IMR-90 (cell line): ENCODE results near the gene DBP. TPM values are rescaled to one million over a fixed set of nuclear protein-coding genes. Genes with fewer than 3 reads are reported as not detected.

ENCODE experiments used
- ATAC-seq: fragments of 200-7000 bp; cut with Tn5 transposase; 2 replicates; pipeline ENCODE4 v1.9.1; 2020; ENCODE audit warnings: low read depth, mild to moderate bottlenecking, moderate library complexity
- BruUV-seq: library from RNA; stranded (reverse); fragments of 400-500 nt; replicated peaks from 2 replicates; lab custom pipeline; 2021; lab: Mats Ljungman, UMichigan
- CTCF ChIA-PET: fragments of 300-600 bp; formaldehyde crosslinking; extraction: SDS; loops from one replicate; lab custom pipeline; 2021; ENCODE audit warnings: antibody characterized with exemption; lab: Yijun Ruan, JAX
- POLR2A ChIA-PET: fragments of 300-600 bp; sonication (Branson Sonifier 250); formaldehyde crosslinking; loops from one replicate; lab custom pipeline; 2022; ENCODE audit warnings: antibody characterized with exemption; ENCODE audit not compliant: unreplicated experiment; lab: Charles Lee
- DNase-seq: peaks from one replicate; pipeline ENCODE4 v3.0.0; 2013
- H2AFZ ChIP-seq: replicated peaks from 2 replicates; pipeline ENCODE3; 2013; ENCODE audit warnings: low read length, mild to moderate bottlenecking; ENCODE audit not compliant: poor library complexity
- H2AK5ac ChIP-seq: 2 replicates; pipeline ENCODE4 v1.6.1; 2013; ENCODE audit warnings: low read depth, low read length, inconsistent platforms
- H2AK9ac ChIP-seq: replicated peaks from 2 replicates; pipeline ENCODE3; 2013; ENCODE audit warnings: mild to moderate bottlenecking, low read depth, low read length, moderate library complexity; ENCODE audit not compliant: poor library complexity
- H2BK120ac ChIP-seq: 2 replicates; pipeline ENCODE4 v1.6.1; 2013; ENCODE audit warnings: low read depth, low read length, inconsistent platforms
- H2BK15ac ChIP-seq: 3 replicates; pipeline ENCODE4 v1.6.1; 2013; ENCODE audit warnings: low read depth, low read length, inconsistent platforms
- H2BK20ac ChIP-seq: 2 replicates; pipeline ENCODE4 v1.6.1; 2013; ENCODE audit warnings: low read depth, mild to moderate bottlenecking, inconsistent platforms, low read length, moderate library complexity
- H2BK5ac ChIP-seq: 2 replicates; pipeline ENCODE4 v1.6.1; 2013; ENCODE audit warnings: mild to moderate bottlenecking, low read depth, low read length, inconsistent platforms; ENCODE audit not compliant: poor library complexity, severe bottlenecking
- H3K14ac ChIP-seq: replicated peaks from 2 replicates; pipeline ENCODE4 v1.6.1; 2013; ENCODE audit warnings: low read depth, low read length, inconsistent platforms
- H3K18ac ChIP-seq: 2 replicates; pipeline ENCODE4 v1.6.1; 2013; ENCODE audit warnings: low read depth, low read length, control low read depth
- H3K23ac ChIP-seq: 2 replicates; pipeline ENCODE4 v1.6.1; 2013; ENCODE audit warnings: low read depth, low read length, inconsistent platforms
- H3K27ac ChIP-seq: 2 replicates; pipeline ENCODE4 v1.5.1; 2013; ENCODE audit warnings: mild to moderate bottlenecking, control low read depth, low read length; ENCODE audit not compliant: insufficient read depth
- H3K27me3 ChIP-seq: 2 replicates; pipeline ENCODE4 v1.6.1; 2013; ENCODE audit warnings: low read length; ENCODE audit not compliant: control insufficient read depth, insufficient read depth
- H3K36me3 ChIP-seq: 2 replicates; pipeline ENCODE4 v1.6.1; 2013; ENCODE audit warnings: low read length, mixed read lengths; ENCODE audit not compliant: control insufficient read depth, insufficient read depth
- H3K4ac ChIP-seq: 2 replicates; pipeline ENCODE4 v1.6.1; 2013; ENCODE audit warnings: low read depth, low read length, inconsistent platforms
- H3K4me1 ChIP-seq: 2 replicates; pipeline ENCODE4 v1.6.1; 2013; ENCODE audit warnings: low read length, mixed read lengths; ENCODE audit not compliant: control insufficient read depth, insufficient read depth
- H3K4me2 ChIP-seq: 2 replicates; pipeline ENCODE4 v1.6.1; 2013; ENCODE audit warnings: low read depth, mild to moderate bottlenecking, control low read depth, low read length, moderate library complexity
- H3K4me3 ChIP-seq: 2 replicates; pipeline ENCODE4 v1.5.1; 2013; ENCODE audit warnings: low read depth, mild to moderate bottlenecking, control low read depth, low read length, moderate library complexity; ENCODE audit not compliant: insufficient read depth
- H3K56ac ChIP-seq: 2 replicates; pipeline ENCODE4 v1.6.1; 2013; ENCODE audit warnings: low read length, inconsistent platforms; ENCODE audit not compliant: insufficient read depth; ENCODE audit errors: extremely low read depth
- H3K79me1 ChIP-seq, 2 experiments: 2 replicates each; pipeline ENCODE4 v1.6.1; 2013; ENCODE audit warnings: low read length in 2 of 2, inconsistent platforms in 1 of 2, low read depth in 1 of 2
- H3K9ac ChIP-seq: 2 replicates; pipeline ENCODE4 v1.6.1; 2013; ENCODE audit warnings: low read depth, low read length, control low read depth
- H3K9me1 ChIP-seq: 2 replicates; pipeline ENCODE4 v1.6.1; 2013; ENCODE audit warnings: low read length, inconsistent platforms; ENCODE audit not compliant: insufficient read depth
- H3K9me3 ChIP-seq: 2 replicates; pipeline ENCODE4 v1.6.1; 2013; ENCODE audit warnings: low read length; ENCODE audit not compliant: control insufficient read depth, insufficient read depth
- H4K20me1 ChIP-seq: 2 replicates; pipeline ENCODE4 v1.6.1; 2013; ENCODE audit warnings: low read length, inconsistent platforms; ENCODE audit not compliant: insufficient read depth
- H4K5ac ChIP-seq: 2 replicates; pipeline ENCODE4 v1.6.1; 2013; ENCODE audit warnings: mild to moderate bottlenecking, low read depth, low read length, control low read depth
- H4K8ac ChIP-seq, 2 experiments: 2 replicates each; pipeline ENCODE4 v1.6.1; 2013; ENCODE audit warnings: low read depth in 2 of 2, low read length in 2 of 2, control low read depth in 1 of 2, inconsistent platforms in 1 of 2
- H4K91ac ChIP-seq: 2 replicates; pipeline ENCODE4 v1.6.1; 2013; ENCODE audit warnings: low read depth, low read length, inconsistent platforms; ENCODE audit not compliant: insufficient read depth
- CHD1 ChIP-seq: IDR thresholded peaks from 2 replicates; pipeline ENCODE4 v1.6.1; 2012; ENCODE audit warnings: low read depth, low read length, improper control_type of control experiment
- FOS ChIP-seq: fragments of 150-350 bp; IDR thresholded peaks from 2 replicates; pipeline ENCODE4 v1.6.1; 2016; ENCODE audit warnings: low read depth, low read length
- MXI1 ChIP-seq: IDR thresholded peaks from 2 replicates; pipeline ENCODE4 v1.6.1; 2012; ENCODE audit warnings: low read depth, mild to moderate bottlenecking, low read length, moderate library complexity, borderline replicate concordance
- POLR2A ChIP-seq: IDR thresholded peaks from 2 replicates; pipeline ENCODE4 v1.6.1; 2012; ENCODE audit warnings: mild to moderate bottlenecking, low read depth, low read length
- RCOR1 ChIP-seq: IDR thresholded peaks from 2 replicates; pipeline ENCODE4 v1.6.1; 2012; ENCODE audit warnings: mild to moderate bottlenecking, low read length, improper control_type of control experiment; ENCODE audit not compliant: insufficient replicate concordance
- WGBS, 2 experiments: methylation state at CpG; one replicate each; pipeline versions ENCODE4 v1.1.5 to v1.1.7; 2013; ENCODE audit warnings: missing lambda C conversion rate in 2 of 2; ENCODE audit not compliant: insufficient read length in 1 of 2; ENCODE audit errors: extremely low coverage in 2 of 2; 5-methylcytosine and 5-hydroxymethylcytosine counted together
- dilution Hi-C: fragments of 300-500 bp; cut with HindIII; formaldehyde crosslinking; loops from one replicate; pipeline ENCODE4 v1.14.3; 2018; ENCODE audit warnings: low sequenced_read_pairs; ENCODE audit not compliant: unreplicated experiment
- in situ Hi-C: fragments of 300-500 bp; cut with MboI; formaldehyde crosslinking; loops from 3 replicates; pipeline ENCODE4 v1.14.3; 2019; ENCODE audit warnings: low sequenced_read_pairs, inconsistent platforms, mixed read lengths
- intact Hi-C: fragments of 100-400 bp; cut with micrococcal nuclease; formaldehyde crosslinking; loops from 2 replicates; pipeline ENCODE4 v1.10.0; 2022
- polyA plus RNA-seq, 3 experiments: library from polyadenylated mRNA; depleted of rRNA; stranded (reverse); fragments of >200 nt; gene quantifications; 2 replicates each; pipeline ENCODE4 v1.2.3, GENCODE V29; 2012; ENCODE audit warnings: low replicate concordance in 1 of 3
- total RNA-seq: library from RNA; depleted of rRNA; stranded (reverse); fragments of >200 nt; gene quantifications from 2 replicates; pipeline ENCODE4 v1.2.3, GENCODE V29; 2012
- TF ChIP-seq, protein P1 (sequence below): fragments of 150-350 bp; IDR thresholded peaks from 2 replicates; pipeline ENCODE4 v1.6.1; 2017; ENCODE audit warnings: mild to moderate bottlenecking, antibody characterized with exemption, low read length, low read depth

Gene DBP
- total and polyA plus RNA-seq, 2 of the 4 experiments (the other 2 are of a cell fraction): 3.0 to 3.6 TPM

- TF ChIP-seq, protein P1, sequence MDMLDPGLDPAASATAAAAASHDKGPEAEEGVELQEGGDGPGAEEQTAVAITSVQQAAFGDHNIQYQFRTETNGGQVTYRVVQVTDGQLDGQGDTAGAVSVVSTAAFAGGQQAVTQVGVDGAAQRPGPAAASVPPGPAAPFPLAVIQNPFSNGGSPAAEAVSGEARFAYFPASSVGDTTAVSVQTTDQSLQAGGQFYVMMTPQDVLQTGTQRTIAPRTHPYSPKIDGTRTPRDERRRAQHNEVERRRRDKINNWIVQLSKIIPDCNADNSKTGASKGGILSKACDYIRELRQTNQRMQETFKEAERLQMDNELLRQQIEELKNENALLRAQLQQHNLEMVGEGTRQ: no peak
- TF ChIP-seq FOS (no peak), POLR2A (no peak)
Measured at GRCh38 chr19:48603001-48603400, 34.2 kb downstream of the DBP start (continued).

GRCh38 chr19:48600679-48601417, 36.3 kb downstream of the DBP start:
- no peak overlapping the region for H3K4ac ChIP-seq
- H3K18ac ChIP-seq: no peak overlapping the region
- CTCF ChIA-PET: no interaction called here
- 87% methylated on average over 15 of the region's 21 CpGs; no CpG with 5 or more reads in 1 of the 2 experiments for WGBS, 2 experiments
- ATAC-seq (no peak), DNase-seq (no peak)
- H3K9ac ChIP-seq: no peak overlapping the region
- H2BK15ac ChIP-seq: no peak overlapping the region
- POLR2A ChIA-PET: no interaction called here
- H3K23ac ChIP-seq: no peak overlapping the region
- no peak overlapping the region for H3K56ac ChIP-seq
- no peak overlapping the region for H4K5ac ChIP-seq
- H3K4me2 ChIP-seq: no peak overlapping the region
- H3K4me3 ChIP-seq: no peak overlapping the region
- no peak overlapping the region for H4K91ac ChIP-seq
- no peaks in the 10 kb centered on the region for H3K9me3 ChIP-seq
- BruUV-seq: no TSS peak
- dilution Hi-C loops (no loop called here), in situ Hi-C loops (no loop called here), intact Hi-C loops (no loop called here)
- H3K79me1 ChIP-seq: no peaks in the 10 kb centered on the region
- no peak overlapping the region for H2AK5ac ChIP-seq
- no peak overlapping the region for H2BK120ac ChIP-seq
- H4K20me1 ChIP-seq: no peaks in the 10 kb centered on the region
- no peaks in the 10 kb centered on the region for H3K4me1 ChIP-seq
- no peaks in the 10 kb centered on the region for H3K36me3 ChIP-seq
- H2AFZ ChIP-seq: no peak overlapping the region
- no peak overlapping the region for H3K27ac ChIP-seq
- no peak overlapping the region for H3K14ac ChIP-seq
- H2AK9ac ChIP-seq: no peak overlapping the region
- peaks cover 17% of the 10 kb centered on the region for H3K27me3 ChIP-seq
- no peaks in the 10 kb centered on the region for H3K9me1 ChIP-seq
- no peak overlapping the region for H2BK5ac ChIP-seq
- H2BK20ac ChIP-seq: no peak overlapping the region
- no peak overlapping the region for H4K8ac ChIP-seq
- TF ChIP-seq CHD1: no peak
- no peak for TF ChIP-seq MXI1
- TF ChIP-seq RCOR1: no peak
